Stimulated activated CD4-positive, alpha-beta T cell treated with anti-CD3 and anti-CD28 coated beads, Interleukin-1b, Interleukin-23, amount 100 ng/mL, for 4 hours (primary cell): ENCODE data around the gene PIM2.

Experiments used
- DNase-seq, 2 donors: peaks; one replicate each; pipeline ENCODE4 v3.0.0-alpha.2; 2020; ENCODE audit warnings: low read depth in 2 of 2

PIM2 gene

GRCh38 chrX:48935301-48935670, 16.5 kb upstream of the PIM2 start:
- DNase-seq: no peak

DNA sequence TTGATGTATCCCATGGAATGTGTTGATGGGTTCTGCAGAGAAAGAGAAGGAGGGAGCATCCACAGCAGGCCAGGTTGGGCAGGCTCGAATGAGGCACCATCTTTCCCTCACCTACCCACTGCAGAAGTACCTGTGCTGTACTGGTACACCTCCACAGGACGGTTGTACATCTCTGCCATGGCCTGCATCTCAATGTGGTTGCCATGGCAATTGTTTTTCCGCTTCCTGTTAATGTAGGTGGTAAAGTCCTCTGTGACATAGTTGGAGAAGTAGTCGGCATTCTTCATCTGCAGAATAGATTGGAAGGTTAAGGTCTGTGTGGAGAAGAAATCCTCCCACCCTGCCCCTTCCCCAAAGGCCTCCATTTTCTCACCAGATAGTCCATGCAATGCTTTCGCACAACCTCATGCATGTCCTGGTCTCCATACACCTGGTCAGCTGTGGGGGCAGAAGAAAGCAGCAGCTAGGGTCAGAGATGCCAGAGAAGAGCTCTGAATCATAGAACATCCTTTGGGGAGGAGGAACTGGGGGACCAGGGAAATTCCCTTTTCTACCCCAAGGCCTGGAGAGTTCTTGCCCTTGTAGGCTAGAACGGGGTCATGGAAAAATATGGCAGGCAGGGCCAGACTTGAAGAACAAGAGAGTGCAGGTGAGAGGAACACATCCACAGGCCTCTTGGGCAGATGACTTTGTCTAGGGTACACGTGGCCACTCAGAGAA, 15.9 kb upstream of the PIM2 start:
- no peak for DNase-seq

DNA sequence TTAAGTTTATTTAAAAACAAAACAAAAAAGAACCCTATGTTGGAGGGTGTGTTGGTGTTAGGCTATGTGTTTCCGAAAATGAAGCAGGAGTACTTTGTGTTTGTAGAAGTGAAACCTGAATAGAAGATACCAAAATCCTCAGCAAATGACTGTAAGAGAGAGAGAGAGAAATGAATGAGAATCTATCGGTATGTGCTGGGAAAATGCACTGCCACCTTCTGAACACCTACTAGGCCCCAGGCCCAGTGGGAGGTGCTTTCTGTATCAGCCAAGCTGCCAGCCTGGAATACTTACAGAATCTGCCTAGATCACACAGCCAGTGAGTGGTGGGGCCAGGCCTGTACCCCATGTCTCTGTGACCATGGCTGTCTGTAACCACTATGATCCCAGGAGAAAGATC, 14.9 kb upstream of the PIM2 start:
- DNase-seq: no peak

- DNase-seq: no peak
Observed at GRCh38 chrX:48927736-48928382, 9.0 kb upstream of the PIM2 start.

GRCh38 chrX:48927123-48927522, 8.3 kb upstream of the PIM2 start:
- no peak for DNase-seq

DNA sequence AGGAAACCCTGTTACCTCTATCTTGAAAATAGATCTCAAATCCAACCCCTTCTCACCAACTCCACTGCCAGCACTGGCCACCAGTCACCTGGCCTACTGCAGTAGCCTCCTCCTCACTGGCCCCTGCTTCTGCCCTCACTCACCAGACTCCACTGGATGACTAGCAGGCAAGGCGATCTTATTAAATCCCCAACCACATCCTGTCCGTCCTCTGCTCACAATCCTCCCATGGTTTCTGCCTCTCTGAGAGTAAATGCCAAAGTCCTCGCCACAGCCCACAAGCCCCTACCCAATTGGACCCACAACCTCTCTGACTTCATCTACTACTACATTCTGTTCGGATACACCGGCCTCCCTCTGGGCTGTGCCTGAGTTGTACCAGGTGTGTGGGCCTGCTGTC, 5.4 kb upstream of the PIM2 start:
- no peak for DNase-seq

- DNase-seq: no peak
Observed at GRCh38 chrX:48923771-48924170, 4.9 kb upstream of the PIM2 start.

DNA sequence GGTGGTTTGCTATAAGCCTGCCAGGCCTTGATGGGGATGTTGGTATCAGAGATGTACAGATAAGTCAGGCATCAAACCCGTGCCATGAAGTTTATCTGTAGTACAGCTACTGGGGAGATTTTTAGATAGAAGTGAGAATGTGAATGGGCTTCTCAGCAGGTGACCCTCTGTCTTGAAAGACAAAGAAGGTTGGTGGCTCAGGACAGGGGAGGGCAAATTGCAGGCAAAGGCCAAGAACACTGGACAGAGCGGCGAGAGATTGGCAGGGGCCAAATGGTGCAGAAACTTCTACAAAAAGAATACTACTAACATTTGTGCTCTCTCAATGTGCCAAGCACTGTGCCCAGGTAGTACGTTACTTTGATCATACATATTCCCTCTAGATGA, 1.9 kb upstream of the PIM2 start:
- no peak for DNase-seq

DNA sequence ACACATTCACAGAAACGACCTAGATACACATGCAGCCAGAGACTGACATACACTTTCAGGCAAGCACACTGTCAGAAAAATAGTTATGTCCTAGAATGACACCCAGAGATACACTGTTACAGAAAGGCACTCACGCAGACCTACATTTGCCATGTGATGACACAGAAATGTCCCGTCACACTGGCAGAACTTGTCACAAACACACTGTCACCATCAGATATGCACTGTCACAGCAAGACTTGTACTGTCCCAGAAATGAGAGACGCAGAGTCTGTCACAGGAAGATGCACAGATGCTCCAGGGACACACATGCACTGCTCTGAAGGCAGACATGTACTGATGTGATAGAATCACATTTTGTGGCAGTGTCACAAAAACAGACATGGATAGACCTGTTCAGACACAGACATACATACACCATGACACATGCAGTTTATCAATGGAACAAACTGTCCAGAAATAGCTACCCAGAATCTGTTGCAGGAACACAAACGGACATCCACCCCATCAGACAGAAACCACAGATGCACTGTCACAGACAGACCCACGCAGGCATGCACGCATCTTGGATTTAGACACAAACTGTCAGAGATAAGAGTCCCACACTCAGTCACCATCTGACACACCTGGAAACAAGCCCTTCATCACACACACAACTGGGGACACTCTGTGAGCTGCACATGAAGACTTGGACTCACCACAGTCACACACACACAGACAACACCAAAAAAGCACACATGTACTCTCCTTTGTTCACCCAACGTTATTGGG, 1.3 kb upstream of the PIM2 start:
- DNase-seq: no peak

GRCh38 chrX:48919360-48919841, 577 bp upstream of the PIM2 start:
- no peak for DNase-seq

GRCh38 chrX:48918301-48918642, 552 bp downstream of the PIM2 start:
- no peak for DNase-seq

DNA sequence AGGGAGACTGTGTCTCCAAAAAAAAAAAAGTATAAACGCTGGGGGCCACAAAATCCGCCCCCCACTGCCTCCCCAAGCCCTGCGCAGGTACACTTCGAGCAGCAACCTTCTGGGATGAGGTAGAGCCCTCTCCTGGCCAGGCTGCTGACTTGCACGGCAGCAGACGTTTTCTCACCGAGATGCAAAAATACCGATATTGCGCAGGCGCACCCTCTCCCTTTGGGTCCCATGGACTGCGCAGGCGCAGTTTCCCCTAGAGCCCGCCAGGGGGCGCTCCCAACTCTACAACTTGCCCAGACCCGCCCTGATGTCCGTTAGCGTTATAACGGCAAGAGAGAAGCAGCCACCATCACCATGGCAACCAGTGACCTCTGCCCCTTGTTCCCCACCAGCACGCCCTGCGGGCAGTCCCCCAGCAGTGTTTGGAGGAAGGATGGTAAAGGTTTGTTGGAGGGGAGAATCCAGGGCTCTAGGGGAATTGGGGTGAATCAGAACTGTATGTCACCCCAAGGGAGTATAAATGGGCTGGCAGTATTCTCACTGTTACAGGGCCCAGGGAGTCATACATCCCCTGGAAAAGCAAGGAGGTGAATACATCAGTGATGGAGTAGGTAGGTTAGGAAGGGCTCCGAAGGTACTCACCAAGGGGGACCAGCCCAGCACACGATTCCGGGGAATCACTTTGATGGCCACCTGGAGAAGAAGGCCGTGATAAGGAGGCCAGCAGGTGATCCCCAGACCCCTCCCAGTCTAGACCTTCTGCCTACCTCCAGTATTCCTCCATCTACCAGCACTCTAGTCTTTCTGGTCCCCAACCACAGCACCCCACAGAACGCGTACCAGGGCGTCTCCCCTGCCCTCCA, 1.5 kb downstream of the PIM2 start:
- peak; percentile 72 to 82 for DNase-seq

DNA sequence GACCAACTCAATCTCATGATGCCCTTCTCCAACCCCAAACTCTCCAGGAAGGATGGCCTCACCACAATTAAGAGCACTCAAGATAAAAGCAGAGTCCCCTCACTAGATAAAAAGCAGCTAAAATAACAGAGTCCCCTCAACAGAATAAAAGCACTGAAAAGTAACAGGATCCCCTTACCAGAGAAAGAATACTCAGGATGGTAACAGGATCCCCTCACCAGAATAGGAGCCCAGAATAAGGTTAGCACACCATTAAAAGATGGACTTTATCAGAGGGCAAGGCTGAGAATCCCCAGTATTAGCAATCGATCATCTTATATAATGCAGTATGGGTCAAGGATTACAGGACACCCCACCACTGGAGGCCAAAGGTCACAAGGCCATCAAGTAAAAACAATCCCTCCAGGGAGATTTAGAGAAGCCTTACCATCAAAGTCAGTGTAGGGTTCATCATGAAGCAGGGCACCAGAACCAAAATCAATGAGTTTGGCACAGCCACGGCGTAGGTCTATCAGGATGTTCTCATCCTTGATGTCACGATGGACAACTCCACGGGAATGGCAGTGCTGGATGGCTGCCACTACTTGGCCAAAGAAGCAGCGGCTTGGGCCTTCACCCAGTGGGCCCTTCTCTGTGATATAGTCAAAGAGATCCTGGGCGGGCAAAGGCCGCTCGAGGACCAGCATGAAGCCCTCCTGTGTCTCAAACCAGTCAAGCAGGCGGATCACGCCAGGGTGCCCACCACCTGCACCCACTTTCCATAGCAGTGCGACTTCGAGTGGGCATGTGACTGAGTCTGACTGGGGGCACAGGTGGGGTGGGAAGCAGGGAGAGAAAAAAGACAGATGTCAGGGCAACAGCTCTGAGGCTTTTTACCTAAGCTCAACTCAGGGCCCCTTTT, 4.0 kb downstream of the PIM2 start:
- no peak for DNase-seq

DNA sequence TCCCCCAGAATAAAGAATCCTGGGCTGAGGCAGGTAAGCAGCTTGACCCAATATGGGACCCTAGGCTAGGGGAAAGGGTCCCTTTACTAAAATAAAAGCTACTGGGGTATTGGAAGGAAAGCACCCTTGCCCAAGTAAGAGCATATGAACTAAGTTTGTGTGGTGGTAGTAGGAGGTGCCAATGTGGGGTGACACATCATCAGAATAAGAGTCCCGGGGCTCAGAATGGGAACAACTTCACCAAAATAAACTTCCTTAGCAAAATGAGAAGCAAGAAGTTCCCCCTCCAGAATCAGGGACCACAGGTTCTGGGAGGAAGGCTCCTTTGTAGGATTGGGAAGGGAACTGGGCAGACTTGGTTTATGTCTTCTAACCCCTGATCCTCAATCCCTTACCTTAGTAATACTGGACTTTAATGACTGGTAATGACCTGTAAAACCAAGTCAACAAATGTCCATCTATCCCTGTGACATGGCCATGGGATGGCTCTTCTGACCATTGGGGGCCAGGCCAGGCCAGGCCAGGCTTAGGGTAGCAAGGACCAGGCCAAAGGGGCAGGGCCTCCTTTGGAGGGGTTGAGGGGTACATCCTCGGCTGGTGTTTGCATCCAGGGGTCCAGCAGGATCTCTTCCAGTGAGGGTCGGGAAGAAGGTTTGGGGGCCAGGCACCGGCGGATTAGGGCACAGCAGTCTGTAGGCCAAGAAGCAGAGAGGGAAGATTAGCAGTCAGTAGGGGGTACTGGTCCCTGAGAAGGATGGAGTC, 5.0 kb downstream of the PIM2 start:
- no peak for DNase-seq

GRCh38 chrX:48911412-48912182, 7.2 kb downstream of the PIM2 start, which contains the start of gene SLC35A2:
Gene SLC35A2, minus strand, starts transcription at chrX:48911646. Its CDS starts 10 bp downstream, at chrX:48911636.
- peak; percentile 73 to 77 for DNase-seq

- DNase-seq: no peak
Observed at GRCh38 chrX:48910926-48911411, 7.9 kb downstream of the PIM2 start.

DNA sequence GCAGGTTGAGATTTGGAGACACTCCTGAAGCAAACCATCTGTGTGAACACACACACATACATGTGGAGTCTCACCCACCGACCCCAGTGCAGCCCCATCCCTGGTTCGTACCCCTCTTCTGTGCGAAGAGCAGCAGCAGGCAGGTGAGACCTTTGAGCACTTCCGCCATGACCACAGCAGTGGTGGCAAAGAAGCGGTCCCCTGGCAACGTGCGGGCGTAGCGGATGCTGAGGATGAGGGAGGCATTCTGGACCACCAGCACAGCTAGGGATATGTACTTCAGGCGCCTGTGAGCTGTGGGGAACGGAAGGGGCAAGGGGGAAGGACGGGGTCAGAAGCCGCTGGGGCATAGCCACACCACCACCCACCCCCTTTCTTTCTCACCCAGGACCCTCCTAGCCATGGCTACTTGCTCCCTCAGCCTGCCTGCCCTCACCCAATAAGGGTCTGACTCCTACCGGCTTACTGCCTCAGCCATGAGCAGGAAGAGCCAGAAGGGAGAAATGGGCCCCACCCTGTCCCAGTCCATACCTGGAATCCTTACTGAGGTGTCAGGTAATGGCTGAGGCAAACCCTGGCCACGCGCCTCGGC, 9.0 kb downstream of the PIM2 start:
- DNase-seq: no peak

GRCh38 chrX:48908600-48908999, 10.2 kb downstream of the PIM2 start:
- DNase-seq: no peak
